Activated CD8-positive, alpha-beta memory T cell treated with anti-CD3 and anti-CD28 coated beads for 4 hours (primary cell): Measurements from ENCODE around the gene ELK3.

ENCODE experiments used
- DNase-seq, 2 donors: peaks; one replicate each; pipeline ENCODE4 v3.0.0-alpha.2; 2020; ENCODE audit warnings: low read depth in 2 of 2

The ELK3 gene

DNA sequence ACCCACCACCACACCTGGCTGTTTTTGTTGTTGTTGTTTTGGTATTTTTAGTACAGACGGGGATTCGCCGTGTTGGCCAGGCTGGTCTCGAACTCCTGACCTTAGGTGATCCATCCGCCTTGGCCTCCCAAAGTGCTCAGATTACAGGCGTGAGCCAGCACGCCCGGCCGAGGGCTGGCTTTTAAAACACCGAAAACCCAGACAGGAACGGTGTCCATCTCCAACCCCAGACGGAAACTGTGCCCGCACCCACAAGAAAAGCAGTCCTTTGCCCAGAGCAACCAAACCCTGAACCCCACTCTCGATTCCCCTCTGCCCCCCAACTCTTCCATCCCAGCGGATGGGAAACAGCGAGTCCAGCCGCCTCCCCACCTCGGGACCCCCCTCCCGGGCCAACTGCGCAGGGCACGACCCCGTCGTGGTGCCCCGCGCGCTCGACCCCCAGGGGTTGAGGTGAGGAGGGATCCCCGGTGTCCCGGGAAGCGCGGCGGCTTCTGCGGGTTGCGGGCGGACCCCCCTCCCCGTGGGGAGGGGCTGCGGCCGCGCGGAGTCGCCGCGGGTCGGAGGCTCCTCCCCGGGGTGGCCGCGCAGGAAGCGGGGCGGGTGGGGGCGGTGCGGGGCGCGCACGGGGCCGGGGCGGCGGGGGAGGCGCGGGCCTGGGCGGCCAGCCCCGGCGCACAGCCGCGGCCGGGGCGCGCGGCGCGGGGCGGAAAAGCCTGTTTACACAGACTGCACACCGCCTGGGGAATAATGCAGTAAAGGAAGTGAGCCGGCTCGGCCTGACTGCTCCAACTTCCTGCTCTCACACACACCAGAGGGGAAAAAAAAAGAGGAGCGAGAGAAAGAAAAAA lies at the start of gene ELK3:
Gene ELK3 (plus strand): TSS at position 651 of the 851 bp plus-strand sequence.
- DNase-seq, result no peak

DNA sequence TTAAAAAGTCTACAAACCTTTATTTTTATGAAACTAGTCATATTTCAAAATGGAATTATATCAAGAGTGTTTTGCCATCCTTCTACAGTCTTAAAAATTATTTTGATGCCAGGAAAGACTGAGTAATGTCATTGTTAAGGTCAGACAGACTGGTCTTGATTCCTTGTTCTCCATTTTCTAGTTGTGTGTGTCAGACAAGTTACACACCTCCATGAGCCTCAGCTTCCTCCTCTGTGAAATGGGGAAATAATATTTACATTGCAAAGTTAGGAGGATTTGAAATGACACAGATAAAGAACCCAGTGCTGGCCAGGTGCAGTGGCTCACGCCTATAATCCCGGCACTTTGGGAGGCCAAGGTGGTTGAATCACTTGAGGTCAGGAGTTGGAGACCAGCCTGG lies 47.4 kb upstream of the ELK3 start:
- DNase-seq, result no peak

DNA sequence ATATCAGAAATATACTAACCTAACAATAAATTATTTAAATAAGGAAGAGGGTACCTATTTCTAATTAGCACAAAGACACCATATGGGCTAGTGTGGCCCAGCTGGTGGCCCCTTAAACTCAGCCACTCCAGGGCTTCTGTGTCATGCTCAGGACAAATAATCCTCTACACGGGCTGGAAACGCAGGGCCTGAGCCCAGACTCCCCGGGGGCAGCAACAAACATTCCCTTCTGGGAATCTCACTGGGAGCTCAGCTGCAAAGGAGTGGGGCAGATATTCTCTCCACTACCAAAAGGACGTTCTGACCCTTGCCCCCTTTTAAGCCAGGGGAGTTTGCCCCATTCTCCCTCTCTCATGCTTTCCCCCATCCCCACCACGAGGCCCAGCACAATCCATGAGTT lies 43.7 kb upstream of the ELK3 start:
- DNase-seq, result no peak

DNA sequence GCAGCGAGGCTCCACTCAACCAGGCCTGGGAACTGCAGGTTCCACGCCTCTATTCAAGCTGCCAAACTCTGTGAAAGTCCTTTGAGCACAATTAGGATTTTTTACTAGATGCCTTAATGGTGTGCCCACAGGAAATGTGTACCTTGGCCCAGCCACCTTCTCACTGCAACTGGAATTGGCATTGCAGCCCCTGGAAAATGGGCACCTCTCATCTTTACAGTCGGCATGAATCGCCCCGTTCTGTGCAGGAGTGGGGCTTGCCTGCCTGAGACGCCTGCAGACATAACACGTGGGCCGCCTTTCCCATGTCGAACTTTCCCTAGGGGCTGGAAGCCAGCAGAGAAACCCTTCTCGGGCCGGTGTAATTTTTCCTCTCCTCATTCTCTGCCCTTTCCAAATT lies 42.0 kb upstream of the ELK3 start:
- DNase-seq, result no peak

DNA sequence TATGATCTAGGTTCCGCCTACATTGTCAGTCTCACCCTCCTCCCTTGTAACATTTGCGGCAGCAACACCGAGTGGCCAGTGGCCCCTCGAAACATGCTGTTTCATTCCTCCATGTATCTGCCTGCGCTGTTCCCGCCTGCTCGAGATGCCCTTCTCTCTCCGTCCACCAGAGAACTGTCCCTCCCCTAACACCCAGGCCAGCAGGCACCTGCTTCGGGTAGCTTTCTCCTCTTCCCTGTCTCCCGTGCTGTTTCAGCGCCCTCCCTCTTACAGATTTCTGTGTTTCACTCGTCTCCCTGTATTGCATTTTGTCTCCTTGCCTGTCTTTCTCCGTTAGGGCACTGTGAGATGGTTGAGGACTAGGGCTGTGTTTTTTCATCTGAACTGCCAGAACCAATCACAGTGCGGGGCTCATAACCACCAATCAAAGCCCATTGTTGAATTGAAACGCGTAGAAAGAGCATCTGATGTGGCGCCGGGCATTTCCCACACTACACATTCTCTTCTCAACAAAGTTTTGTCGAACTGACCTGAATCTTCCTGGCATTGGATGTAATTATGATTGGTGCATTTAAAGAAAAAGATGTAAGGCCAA lies 40.9 kb upstream of the ELK3 start:
- DNase-seq, result no peak

DNA sequence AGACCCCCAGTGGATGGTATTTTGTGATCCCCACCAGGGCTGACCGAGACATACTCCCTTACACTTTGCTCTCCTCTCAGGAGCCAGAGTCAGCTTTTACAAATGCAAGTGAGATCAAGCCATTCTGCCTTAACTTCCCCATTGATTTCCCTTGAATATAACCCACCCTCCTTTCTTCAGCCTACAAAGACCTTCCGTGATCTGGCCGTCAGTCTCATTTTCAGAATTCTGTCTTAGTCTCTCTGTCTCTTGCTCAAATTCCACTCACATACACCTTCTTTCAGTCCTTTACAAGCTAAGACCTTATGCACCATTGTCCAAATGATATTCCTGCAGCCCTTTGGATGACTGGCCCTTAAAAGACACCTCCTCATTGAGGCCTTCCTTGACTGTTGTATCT lies 39.0 kb upstream of the ELK3 start:
- no peak for DNase-seq

GRCh38 chr12:96155781-96156180 lies 38.4 kb upstream of the ELK3 start:
- no peak for DNase-seq

GRCh38 chr12:96156211-96156610 lies 38.0 kb upstream of the ELK3 start:
- no peak for DNase-seq

DNA sequence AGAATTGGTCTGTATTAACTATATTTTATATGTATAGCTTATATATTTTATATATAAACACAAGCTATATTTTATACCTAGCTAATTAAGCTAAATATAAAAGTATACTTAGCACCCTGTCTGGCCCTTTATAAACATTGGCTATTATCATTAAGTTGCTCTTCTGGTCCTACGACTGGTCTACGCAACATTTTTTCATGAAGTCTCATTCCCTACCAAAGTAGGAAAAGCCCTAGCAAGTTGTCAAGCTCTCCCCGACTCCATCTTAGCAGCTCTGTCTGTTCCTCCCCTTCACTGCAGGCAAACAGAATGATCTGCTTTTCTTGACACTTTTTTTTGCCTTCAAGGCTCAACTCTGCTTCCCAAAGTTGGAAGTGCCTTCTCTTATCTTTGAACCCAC lies 36.7 kb upstream of the ELK3 start:
- no peak for DNase-seq

GRCh38 chr12:96164951-96165811 lies 29.0 kb upstream of the ELK3 start:
- no peak for DNase-seq

GRCh38 chr12:96166765-96167164 lies 27.4 kb upstream of the ELK3 start:
- no peak for DNase-seq

DNA sequence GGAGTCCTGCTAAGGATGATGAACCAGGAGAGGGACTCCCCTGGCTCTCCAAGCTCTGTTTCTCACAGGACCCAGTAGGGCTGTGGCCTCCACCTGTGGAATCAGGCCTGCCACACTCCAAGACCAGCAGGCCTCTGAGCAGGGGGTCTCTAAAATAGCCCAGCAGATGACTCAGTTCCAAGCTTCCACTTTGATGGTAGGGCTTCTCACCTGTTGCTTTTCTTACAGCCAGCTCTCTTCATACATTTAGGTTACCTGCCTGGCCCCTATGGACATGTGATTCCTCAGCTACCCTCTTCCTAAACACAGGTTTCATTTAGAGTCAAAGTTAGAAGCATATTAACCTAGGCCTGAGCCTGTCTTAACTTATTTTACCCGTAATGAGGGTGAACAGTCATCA lies 26.7 kb upstream of the ELK3 start:
- DNase-seq, result no peak

- no peak for DNase-seq
Measured at GRCh38 chr12:96170328-96170727, 23.8 kb upstream of the ELK3 start.

DNA sequence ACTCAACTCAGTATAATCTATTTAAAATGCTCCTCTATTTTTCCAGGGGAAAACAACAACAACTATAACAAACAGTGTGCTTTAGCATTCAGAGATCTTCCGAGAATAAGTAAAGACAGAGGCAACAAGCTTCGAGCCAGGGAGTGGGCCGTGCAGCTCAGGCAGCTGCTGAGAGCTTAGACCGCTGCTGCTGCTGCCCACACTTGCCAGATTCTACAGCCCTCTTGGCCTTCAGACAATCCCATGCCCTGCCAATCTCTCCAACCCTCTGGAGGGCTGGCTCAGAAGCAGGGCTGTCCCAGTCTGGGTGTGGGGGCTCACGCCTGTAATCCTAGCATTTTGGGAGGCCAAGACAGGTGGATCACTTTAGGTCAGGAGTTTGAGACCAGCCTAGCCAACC lies 23.4 kb upstream of the ELK3 start:
- no peak for DNase-seq

GRCh38 chr12:96171905-96172304 lies 22.3 kb upstream of the ELK3 start:
- DNase-seq, result no peak

GRCh38 chr12:96172981-96173380 lies 21.2 kb upstream of the ELK3 start:
- no peak for DNase-seq

DNA sequence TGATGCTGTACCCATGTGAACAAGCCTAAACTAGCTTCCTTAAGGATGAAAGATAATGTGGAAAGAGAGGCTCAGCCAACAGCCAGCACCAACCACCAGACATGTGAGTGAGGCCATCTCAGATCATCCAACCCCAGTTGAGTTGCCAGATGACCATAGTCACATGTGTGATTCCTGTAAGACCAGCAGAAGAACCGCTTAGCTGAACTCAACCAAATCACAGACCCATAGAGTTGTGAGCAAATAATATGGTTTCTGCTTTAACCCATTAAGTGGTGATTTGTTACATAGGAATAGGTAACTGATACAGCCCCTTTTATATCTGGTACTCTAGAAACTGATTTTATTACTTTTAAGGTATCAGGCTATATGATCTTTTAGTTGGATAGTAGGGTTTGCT lies 17.6 kb upstream of the ELK3 start:
- DNase-seq, result no peak

DNA sequence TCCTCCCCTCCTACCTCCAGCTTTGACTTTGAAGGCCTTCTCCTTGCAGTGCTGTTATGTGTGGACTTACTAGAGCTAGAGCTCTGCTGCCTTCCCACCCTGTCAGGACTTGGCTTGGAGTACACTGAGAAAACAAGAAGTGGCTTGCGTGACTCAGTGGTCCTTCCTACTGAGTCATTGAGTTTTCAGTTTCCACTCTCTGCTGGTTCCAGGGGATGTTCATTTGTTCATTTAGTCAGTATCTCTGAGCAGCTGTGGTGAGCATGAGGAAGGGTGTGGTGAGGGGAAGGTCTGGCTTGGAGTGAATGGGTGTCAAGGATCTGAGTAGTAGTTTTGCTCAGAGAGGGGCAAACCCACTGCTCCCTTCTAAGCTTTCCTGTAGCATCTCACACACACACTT lies 17.2 kb upstream of the ELK3 start:
- peak; percentile 20 to 52 for DNase-seq

DNA sequence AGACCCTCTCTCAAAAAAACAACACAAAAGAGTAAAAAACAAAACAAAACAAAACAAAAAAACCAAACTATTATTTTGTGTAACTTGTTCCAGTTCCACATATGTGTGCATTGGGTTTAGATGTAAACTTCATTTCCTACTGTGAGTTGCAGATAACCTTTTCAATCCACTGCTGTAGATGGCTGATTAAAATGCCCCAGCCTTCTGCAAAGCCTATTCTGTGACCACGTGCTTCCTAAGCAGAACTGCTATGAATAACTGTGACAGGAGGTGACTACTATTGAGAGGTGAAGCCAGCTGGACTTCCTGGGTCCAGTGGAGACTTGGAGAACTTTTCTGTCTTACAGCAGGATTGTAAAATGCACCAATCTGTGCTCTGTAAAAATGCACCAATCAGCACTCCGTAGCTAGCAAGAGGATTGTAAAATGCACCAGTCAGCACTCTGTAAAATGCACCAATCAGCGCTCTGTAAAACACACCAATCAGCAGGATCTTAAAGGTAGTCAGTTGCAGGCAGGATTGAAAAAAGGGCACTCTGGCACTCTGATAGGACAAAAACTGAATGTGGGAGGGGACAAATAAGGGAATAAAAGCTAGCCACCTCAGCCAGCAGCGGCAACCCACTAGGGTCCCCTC lies 10.3 kb upstream of the ELK3 start:
- DNase-seq, result no peak

- no peak for DNase-seq
Measured at GRCh38 chr12:96185914-96186313, 8.3 kb upstream of the ELK3 start.

DNA sequence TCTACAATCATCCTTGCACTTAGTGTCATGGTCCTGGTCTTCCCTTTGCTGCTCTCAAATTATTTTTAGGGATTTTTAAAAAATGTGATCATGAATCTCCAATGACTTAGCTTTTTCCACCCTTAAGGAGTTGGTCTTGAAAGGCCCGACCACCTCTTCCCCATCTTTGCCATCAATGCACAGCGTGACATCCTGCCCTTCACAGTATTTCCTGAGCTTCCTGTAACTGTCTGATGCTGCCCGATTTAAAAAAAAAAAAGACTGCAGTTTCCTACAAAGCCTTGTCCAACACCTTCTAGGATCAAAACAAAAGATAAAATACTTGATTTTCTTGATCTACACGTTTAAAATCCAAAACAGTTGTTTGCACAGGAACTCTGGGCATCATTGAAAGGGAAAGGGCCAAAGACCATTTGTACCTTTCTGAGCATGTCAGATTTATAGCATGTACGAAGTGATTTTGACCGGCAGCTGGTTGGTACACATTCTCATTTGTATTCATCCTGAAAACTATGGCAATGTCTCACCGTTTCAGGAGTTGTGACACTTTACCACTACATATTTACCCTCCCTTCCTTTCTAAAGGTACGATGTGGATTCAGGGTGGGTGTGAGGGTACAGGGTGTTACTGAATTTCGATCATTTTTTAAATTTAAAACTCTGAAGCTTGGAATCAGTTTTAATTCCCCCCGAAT lies 7.4 kb upstream of the ELK3 start:
- DNase-seq, result no peak

GRCh38 chr12:96187956-96188355 lies 6.2 kb upstream of the ELK3 start:
- no peak for DNase-seq
